NOMO-1 treated with dmso at 0.1 percent for 144 hours (cell line): ENCODE measurements around the gene LMX1A.

Experiments
- DNase-seq: peaks from one replicate; lab custom pipeline; 2025; ENCODE audit not compliant: unreplicated experiment; lab: John Stamatoyannopoulos, UW

LMX1A gene

DNA sequence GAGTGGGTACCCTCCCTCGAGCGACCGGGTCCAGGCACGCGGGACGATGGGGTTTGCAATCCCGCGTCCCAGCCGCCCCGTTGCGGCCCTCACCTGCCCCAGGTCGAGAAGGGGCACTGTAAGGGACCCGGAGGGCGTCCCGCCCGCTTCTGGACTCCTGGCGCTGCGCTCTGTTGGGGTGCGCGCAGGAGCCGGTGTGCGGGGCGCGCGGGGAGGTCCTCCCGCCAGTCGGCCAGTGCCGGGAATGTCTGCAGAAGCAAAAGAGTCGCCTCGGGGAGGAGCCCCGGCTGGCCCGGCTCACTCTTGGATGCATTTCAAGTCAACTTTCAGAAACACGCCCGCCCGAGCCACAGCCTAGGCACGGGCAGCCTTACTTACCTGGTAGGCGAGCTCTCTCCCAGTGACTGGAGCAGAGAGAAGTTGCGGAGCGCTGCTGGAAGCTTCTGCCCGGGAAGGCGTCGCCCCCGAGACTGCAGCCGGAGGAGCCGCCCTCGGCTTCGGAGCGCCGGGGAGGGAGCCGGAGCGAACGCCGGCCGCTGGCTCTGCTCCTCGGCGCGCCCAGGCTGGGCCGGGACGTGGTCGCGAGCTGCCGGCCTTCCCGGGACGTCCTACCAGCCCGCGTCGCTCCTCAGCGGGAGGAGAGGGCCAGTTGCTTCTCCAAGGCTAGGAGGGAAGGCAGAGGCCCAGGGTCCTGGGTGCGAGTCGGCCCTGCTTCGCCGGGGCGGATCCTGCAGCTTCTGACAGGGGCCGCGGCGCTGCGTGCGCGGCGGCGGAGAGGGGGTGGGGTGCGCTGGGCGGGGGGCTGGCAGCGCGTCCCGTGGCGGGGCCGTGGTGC lies at the start of gene LMX1A:
Gene LMX1A, minus strand, starts transcription at position 739 of the 835 bp plus-strand sequence. CDS start 1,156 bp downstream, outside the sequence.
- DNase-seq, result no peak

DNA sequence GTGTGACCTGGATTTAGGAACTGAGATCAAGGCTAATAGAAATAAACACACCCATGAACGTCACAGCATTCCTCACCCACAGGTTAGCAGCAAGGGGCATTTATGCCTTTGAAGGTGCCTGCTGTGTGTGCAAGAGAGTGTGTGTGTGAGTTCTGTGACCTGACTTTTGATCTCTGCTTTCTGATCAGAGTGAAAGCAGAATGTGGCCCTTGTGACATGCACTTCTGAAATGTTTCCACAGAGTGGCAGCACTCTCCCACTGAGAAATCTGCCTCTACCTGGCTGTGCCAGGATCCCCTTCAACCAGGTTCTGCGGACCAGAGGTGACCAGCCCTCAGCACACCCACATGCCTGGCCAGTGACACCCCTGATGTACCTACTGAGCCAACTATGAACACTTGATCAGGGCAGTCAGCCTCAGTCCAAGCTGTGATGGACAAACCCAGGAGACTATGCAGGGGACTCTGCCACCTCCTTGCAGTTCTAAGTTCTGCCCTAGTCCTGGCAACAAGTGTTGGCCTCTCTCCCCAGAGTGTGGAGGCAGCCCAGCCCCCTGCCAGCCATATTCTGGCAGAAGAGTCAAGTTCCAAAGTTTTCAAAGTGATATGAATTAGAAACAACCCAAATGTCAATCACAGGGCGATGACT lies 47.4 kb upstream of the LMX1A start:
- DNase-seq, result no peak

DNA sequence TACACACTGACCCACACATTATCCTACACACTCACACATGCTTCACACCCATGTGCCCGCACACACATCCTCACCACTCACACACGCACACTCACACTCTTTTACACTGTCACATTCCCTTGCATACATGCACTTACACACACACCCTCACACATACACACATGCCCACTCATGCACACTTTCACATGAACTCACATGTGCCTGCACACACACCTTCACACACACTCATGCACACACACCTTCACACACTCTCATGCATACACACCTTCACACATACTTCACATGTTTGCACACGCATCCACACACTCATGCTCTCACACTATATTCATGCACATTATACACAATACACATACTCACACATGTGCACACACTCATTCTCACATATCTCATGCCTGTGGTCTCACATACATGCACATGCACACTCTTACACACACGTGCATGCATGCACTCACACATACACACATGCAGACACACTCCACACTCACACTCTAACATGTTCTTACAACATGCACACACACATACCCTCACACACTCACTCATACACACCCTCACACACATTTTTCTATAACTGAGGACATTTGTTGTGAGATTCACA lies 46.1 kb upstream of the LMX1A start:
- DNase-seq, result no peak

DNA sequence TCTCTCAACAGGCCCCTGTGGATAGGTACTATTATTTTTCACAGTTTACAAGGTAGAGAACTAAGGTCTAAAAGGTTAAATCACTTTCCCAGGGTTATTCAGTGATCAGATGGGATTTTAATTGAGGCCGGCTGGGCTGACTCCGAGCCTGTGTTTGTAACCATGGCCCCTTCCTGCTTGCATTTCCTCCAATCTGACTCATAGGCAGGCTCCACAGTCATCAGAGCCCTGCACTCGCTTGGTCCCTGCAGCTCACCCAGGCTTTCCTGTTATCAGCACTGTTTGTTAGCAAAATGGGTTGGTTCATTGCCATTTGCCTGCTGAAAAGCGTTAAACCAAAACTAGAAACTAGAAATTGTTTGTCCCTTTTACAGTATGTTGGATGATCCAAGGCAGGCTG lies 41.4 kb upstream of the LMX1A start:
- peak; percentile 25 for DNase-seq

DNA sequence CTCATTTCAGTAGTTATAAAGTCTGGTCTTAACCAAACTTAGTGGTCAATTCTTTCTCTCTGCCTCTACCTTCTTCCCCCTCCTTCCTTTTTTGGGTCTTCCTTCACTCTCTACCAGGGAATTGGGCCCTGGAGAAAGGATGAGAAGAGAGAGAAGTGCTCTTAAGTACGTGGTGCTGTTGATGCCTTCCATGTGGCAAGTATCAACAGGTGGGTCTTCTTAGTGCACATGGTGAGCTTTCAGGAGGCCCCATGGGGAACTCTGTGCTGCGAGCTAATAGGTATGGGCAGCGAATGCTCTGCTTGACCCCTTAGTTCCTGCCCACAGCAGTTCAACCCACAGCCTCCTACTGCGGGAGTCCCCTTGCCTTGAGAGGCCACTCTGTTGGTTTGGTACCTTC lies 39.4 kb upstream of the LMX1A start:
- DNase-seq, result no peak

DNA sequence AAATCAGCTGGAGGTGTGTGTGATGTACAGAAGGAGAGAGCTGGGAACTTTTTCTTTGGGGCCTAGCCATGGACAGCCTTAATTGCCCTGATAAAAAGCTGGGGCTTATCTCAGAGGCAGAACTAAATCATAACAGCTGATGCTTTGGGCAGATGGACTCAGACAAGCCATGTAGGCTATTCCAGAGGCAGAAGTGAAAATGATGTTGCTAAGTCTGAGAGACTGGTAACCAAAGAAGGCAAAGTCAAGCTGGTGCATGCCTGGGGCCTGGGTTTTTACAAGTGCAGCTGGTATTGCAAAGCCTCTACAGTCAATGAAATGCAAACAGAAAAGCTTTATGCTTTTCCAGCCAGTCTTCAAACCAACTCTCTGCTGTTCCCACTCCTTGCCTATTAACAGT lies 39.0 kb upstream of the LMX1A start:
- DNase-seq, result no peak

DNA sequence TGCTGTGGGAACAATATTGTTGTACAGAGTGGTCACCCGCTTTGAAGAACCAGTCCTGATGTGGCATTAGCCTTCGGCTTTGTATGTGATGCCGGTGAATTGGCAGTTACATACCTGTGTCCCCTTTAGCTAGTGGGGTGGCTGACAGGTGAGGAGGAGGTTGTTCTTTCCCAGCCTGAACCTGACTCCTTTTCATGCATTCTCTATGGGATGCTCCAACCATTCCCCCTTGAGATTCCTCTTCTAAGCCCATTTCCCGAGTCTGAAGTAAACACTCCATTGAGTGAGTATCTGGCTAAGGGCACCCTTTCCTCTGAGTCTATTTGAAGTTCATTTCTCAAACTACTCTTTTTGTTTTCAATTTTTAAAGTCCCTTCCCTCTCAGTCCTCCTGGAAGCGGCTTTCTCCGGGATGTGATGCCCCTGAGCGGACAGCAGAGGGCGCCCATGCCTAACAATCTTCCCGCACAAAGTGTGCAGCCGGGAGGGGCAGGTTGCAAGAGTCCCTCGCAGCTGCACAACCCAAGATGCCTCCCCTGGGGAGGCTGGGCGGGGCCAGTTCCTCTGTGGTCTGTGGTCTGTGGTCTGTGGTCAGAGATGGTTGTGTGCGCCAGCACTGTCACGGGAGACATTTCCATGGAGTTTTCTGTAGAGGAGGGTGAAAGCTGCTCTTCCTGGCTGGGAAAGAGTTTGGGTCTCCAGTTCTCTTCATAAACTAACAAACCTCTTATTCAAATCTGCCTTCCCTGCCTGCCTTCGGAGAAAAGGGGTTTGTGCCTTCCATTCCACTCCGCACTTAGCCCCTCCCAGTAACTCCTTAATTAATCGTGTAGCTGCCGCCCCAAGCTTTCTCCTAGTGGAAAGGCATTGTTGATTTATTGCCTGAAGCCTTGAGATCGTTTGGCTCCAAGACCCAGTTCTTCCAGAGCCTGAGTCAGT lies 36.4 kb upstream of the LMX1A start:
- peak; percentile 93 for DNase-seq

DNA sequence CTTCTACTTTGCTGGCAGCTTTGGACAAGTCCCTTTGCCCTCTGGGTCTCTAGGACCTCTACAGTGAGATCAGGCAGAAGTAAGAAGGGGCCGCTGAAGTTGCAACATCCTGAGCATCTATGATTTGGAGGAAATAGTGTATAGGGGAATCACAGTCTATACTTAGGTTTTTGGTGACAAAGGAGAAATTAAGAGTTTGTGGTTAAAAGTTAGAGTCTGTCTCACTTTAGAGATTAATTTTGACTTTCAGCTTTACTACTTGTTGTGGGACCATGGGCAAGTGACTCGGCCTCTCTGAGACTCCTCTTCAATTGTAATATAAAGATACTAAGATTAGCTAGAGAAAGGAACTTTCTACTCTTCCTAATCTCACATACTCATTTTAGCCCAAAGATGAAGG lies 33.1 kb upstream of the LMX1A start:
- no peak for DNase-seq

DNA sequence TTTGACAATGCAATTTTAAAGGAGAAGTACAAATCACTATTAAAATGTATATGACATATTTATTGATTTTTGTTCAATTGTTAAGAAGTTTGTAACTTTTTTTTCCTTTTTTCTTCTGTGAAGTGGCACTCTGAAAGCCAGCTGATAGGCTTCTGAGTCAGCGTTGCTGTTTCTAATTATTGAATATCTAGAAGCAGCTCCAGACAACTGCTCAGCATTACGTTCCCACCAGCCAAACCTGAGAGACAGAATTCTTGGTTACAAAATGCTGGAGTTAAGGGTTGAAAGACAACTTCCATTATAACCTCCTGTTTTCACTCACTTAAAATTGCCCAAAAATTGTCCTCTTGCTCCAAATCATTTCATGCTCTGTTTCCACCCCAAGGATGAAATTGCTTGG lies 31.4 kb upstream of the LMX1A start:
- no peak for DNase-seq

DNA sequence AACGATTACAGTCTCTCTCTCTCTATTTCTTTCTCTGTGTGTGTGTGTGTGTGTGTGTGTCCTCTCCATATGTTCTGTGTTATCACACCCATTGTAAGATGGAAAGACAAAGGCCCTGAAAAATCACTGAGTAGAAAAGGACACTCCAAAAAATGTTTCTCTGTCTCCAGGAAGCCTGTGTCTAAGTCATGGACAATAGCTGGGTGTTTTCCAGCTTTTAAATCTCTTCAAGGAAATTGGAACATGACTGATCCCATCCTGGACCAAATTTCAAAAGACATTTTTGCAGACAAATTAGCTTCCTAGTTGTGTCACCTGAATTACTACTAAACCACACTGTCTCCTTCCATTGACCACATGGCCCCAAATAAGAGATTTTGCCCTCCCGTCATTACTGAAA lies 31.0 kb upstream of the LMX1A start:
- no peak for DNase-seq

DNA sequence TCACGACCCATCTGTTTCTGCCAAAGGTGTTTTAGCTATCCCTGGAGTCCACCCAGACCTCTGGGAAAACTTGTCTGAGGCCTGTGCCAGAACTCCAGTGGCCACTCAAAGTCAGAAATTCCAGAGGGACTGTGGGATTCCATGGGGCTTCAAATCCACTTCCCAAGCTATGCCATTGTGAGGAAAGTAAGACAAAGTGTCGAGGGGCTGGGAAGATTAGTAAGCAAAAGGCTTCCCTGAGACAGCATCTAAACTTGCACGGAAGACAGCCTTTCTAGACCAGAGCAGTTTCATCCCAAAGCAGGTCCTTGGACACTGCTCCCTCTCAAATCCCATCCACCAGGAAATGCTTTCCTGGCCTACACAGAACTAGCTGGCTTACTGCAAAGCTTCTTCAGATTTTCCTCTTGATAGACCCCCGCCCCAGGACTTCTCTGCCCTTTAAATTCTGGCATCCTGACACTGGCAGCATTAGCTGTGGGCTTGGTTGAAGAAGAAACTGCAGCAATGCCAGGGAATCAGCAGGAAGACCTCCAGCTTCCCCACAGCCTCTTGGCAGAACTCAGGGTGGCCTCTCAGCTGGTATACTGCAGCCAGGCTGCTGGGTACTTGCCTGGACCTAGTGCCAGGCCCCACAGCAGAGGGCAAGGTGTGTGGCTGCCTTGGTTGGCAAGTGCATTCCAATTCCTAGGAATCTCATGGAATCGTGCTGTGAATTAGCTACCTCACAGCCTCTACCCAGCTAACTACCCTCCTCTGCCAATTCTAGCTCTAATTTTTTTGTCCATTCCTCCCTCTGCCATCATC lies 27.3 kb upstream of the LMX1A start:
- DNase-seq, result no peak

DNA sequence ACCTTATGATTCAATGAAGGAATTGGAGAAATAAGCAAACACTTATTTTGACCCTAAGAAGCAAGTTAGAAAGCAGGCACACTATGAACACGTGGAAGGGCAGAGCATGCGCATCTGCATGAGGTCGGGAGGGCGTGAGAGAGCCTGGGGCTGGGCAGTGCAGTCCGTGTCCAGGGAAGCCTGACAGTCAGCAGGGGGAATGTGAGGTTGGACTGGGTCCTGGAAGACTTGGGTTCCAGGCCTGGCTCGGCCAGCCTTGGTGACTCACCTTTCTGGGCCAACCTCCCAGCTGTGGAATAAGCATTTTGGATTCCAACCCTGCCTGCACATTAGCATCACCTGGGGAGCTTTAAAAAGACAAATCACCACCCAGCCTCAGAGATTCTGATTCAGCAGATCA lies 26.6 kb upstream of the LMX1A start:
- DNase-seq, result no peak

DNA sequence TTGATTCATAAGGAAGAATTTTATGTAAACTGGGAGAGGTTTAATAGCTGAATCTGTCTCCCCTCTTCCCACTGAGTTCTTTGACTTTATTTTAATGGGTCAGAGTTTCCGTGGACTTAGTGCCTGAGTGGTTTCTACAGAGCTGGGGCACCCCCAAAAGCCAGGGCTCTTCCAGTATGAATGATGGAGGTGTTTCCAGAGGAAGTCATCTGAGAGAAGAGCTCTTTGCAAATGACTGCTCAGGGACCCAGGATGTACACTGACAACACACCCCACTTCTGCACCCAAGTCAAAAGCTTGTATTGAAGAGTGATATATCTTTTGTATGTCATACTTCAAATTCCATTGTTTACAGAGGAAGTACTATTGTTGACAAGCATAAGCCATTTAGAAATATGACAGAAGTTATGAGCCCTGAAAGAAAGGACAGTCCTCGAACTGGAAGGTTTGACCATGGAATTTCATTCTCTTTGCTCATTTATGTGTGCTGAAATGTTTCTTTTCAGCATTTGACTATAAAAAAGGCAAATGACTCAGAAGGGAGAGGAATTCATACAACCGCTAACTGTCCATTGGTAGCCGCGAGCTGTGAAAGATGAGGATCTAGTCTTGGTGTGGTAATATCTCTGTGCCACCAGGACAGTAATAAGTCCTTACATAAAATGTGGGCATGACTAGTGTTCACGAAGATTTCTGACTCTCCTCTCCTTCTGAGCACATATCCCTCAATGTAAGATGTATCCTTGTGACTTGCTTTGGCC lies 25.4 kb upstream of the LMX1A start:
- DNase-seq, result no peak

DNA sequence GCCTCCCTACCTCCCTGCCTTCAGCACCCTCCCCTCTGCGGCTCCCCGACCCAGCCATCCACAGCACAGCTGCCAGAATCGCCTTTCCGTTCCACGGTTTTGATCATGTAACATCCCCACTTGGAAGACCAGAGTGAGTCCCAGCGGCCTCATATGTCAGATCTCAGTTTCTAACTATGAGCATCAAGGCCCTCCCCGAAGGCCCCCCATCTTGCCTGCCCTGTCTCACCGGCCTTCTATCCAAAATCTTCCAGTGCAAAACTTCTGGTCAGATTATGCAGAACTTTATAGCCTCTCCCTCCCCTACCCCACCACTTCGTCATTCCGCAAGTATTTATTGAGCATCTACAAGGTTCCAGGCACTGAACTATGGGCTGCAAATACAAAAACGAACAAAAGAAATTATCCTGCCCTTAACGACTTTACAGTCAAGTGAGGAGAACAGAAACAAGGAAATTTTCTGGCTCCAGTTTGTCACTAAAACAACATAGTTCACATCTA lies 20.3 kb upstream of the LMX1A start:
- no peak for DNase-seq

DNA sequence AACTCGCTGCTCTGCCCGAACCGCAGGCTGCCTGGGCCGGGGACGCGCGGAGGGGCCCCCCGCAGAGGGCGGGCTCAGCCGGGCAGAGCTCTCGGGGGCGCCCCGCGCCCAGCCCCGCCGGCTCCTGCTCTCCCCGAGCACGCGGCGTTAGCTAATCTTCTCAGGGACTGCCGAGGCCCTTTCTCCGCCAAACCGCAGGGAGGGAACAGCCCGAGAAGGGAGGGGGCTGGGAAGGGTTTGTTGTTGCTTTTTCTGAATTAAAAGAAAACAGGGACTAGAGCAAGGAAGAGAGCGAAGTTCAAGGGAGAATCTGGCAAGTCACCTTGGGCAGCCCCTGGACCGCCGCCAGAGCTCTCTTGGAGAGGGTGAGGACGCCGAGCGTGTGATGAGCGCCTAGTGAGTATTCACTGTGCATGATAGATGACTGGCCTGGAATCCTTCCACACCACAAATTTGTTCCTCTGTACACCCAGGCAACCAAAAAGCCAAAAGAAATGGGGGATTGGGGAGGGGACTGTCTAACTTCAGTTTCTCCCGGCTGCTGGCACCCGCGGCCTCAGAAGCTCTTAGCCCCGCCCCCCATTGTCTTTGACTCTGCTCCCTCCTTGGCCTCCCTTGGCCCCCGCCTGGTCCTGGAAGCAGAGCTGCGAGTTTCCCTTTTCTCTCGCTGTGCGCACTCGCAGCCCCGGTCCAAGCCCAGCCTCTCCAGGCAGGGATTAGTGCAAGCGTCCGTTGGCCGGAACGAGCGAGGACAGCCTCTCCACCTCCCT lies 19.7 kb upstream of the LMX1A start:
- DNase-seq, result peak; percentile 44

DNA sequence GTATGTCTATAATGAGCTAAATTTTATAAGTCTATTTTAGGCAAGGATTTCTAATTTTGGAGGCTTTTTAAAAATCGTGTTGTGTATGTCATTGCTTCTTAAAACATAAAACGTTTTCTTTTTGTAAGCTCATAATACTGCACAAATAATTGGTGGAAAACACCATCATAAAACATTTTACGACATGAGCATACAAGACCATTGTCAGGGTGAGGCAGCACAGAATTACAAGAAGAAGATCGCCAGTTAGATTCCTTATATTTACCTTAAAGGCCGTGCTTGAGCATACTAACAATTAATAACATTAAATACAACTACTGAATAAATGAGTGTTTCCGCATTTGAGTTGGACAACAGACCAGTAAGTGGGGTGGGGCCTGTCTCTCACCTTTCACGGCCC lies 19.1 kb upstream of the LMX1A start:
- no peak for DNase-seq

DNA sequence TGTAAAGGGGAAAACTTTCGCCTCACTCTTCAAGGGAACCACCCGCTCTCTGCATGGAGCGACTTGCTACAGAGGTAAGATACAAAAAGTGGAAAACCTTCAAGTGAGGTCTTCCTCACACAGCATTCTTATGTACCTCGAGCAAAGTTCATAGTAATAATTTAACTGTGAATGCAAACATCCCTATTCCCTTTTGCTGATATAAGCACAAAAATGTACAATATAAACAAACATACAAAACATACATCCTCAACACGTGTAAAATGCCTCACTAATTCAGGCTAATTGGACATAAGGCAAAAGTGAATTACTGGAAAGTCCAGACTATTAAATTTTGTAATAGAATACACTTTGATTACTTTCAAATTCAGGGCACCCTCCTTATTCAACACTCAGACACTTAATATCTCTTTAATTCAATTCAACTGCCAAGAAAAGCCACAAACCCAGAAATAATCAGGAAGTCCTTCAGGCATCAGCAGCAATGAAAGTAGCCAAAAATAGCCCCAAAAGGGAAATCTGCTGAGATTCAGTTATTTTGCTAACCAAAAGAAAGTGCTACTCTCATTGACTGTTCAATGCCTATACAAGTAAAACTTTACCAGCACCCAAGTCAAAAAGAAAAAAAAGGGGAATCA lies 15.2 kb upstream of the LMX1A start:
- DNase-seq, result no peak

DNA sequence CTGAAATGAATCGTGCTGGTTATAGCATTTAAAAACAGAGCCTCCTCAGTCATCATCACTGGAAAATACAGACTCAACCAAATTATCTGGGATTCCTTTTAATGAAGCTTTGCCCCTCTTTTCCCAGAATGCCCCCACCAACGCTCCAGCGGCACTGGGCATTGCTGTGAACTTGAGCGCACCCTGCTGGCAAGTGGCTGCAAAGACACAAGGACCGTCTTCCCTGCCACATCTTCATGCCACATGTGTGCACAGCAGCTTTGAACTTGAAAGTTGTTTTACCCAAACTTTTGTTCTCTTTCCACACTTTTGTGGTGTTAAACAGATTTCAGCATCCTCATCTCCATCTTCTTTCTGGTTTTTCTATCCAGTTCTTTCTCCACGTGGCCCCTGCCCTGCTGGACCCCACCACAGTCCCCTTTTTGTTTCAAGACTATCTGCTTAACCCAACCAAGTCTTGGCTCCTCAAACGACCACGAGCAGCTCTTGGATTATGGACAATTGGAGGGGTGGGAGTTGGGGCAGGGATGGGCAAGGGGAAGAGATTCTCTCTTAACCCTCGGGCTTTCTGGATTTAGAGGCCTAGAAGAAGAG lies 12.8 kb upstream of the LMX1A start:
- DNase-seq, result no peak
